ENCODE measurements around the gene PITX2.

Gene PITX2

DNA sequence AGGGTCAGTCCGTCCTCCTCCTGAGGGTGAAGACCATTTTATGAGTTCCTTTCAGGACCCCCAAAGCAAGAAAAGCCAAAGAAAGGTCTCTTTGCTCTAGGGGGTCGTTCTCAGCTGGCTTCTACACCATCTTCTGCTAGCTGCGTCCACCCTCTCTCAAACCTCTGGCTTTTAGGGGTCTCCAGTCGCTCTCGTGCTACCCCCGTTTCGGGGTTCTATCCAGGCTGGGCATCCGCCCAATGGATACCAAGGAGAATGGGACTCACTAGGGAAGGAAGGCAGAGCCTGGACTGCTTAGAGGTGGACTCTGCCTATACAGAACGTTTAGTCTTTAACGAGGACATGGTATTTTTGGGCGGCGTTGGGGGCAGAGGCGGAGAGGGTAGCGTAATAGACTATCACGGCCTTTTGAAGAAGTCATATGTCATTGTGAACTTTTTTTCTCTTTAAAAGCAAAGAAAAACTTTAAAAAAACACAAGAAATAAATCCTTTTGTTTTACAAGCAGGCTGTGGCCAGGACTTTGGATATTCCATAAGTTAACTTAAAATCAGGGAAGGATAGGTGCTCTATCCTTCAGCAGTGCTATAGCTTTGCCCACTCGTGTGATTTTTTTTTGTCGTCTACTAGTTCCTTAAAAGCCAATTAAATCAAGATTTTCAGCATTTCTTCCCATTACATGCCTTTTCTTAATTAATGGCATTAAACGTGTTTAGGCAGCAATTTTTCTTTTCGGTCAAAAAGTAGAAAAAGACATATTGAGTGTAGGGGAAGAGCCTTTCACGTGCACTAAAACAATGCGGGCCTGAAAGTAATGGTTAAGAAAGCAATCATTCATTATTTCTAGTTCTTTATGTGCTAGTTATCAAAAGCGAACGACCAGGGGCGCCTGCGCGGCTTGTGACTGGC lies 7.2 kb upstream of the PITX2 start:
- Histone ChIP-seq H3K36me3 (ENCODE audit: insufficient read depth) (no peaks in the 10 kb centered on the region), H3K9ac (no peak overlapping the region), H3K4me1 (ENCODE audit: low read depth, poor library complexity, severe bottlenecking) (no peaks in the 10 kb centered on the region), H4K20me1 (ENCODE audit: insufficient read depth) (no peaks in the 10 kb centered on the region), H3K4me3 (IDR thresholded peaks at IDR 0.05; ENCODE audit: insufficient read depth, low read depth, low read length) (no peak overlapping the region), H2AFZ (ENCODE audit: low read depth) (no peak overlapping the region), H3K4me2 (no peak overlapping the region), H3K27ac (no peak overlapping the region), H3K27me3 (ENCODE audit: insufficient read depth, low read depth) (no peaks in the 10 kb centered on the region), H3K79me2 (ENCODE audit: insufficient read depth, low read depth) (no peaks in the 10 kb centered on the region)
- TF ChIP-seq, protein P1, sequence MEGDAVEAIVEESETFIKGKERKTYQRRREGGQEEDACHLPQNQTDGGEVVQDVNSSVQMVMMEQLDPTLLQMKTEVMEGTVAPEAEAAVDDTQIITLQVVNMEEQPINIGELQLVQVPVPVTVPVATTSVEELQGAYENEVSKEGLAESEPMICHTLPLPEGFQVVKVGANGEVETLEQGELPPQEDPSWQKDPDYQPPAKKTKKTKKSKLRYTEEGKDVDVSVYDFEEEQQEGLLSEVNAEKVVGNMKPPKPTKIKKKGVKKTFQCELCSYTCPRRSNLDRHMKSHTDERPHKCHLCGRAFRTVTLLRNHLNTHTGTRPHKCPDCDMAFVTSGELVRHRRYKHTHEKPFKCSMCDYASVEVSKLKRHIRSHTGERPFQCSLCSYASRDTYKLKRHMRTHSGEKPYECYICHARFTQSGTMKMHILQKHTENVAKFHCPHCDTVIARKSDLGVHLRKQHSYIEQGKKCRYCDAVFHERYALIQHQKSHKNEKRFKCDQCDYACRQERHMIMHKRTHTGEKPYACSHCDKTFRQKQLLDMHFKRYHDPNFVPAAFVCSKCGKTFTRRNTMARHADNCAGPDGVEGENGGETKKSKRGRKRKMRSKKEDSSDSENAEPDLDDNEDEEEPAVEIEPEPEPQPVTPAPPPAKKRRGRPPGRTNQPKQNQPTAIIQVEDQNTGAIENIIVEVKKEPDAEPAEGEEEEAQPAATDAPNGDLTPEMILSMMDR (conservative IDR thresholded peaks at IDR 0.05; ENCODE audit: low read depth, low read length) = no peak

DNA sequence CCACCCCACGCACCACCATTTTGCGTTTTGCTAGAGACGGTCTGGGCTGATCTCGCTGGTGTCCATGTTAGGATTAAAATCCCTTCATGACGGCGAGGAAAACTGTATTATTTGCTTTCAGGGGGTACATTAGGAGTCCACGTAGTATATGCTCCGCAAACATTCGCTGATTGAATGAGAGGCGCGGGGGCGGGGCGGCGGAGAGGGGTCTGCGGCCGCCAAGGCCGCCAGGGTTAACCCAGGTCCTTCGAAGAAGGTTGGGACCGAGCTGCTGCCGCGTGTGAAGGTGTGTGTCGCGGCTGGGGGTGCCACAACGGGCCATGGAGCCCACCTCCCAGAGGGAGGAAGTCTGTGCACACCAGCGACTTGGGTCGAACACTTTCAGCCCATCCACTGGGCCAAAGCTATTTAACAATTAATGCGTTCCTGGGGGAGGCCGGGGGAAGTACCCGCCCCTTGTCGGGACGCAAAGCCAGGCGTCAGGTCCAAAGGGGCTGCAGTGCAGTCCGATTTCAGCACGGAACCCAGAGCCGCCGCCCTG lies 6.4 kb upstream of the PITX2 start:
- no peaks in the 10 kb centered on the region for H3K27me3 ChIP-seq (ENCODE audit: insufficient read depth, low read depth)
- no peak overlapping the region for H3K4me2 ChIP-seq
- no peaks in the 10 kb centered on the region for H3K4me1 ChIP-seq (ENCODE audit: low read depth, poor library complexity, severe bottlenecking)

DNA sequence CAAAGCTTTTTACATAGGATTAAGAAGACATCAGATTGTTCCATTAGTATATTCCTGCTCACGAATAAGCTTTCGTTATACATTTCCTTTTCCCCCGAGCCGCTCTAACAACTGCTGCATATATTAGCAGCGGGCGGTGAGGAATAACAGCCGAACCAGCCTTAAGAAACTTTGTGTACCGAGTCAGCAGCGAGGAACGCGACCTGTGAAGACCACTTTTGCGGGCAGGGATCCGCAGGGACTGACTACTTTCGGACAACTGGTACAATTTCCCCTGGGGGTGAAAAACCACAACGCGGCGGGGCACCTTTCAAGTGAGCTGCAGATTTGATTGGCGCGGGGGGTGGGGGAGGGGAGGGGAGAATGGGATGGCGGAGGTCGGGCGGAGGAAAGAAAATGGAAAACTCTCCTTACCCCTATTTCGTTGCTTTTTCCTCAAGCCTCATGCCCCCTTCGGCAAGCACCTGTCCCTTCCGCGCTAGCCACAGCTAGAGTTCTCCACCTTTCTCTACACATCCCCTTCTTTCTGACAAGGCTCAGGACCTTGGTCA lies 5.9 kb upstream of the PITX2 start:
- Histone ChIP-seq H2AFZ (ENCODE audit: low read depth) (no peak overlapping the region), H3K27me3 (ENCODE audit: insufficient read depth, low read depth) (no peaks in the 10 kb centered on the region), H3K9ac (no peak overlapping the region), H3K36me3 (ENCODE audit: insufficient read depth) (no peaks in the 10 kb centered on the region), H3K4me3 (IDR thresholded peaks at IDR 0.05; ENCODE audit: insufficient read depth, low read depth, low read length) (no peak overlapping the region), H3K79me2 (ENCODE audit: insufficient read depth, low read depth) (no peaks in the 10 kb centered on the region), H3K4me1 (ENCODE audit: low read depth, poor library complexity, severe bottlenecking) (no peaks in the 10 kb centered on the region), H4K20me1 (ENCODE audit: insufficient read depth) (no peaks in the 10 kb centered on the region), H3K27ac (no peak overlapping the region), H3K4me2 (no peak overlapping the region)
- TF ChIP-seq, protein P1 (conservative IDR thresholded peaks at IDR 0.05; ENCODE audit: low read depth, low read length) = no peak

More for the DNA sequence above, 6.4 kb upstream of the PITX2 start:
- TF ChIP-seq, protein P1 (conservative IDR thresholded peaks at IDR 0.05; ENCODE audit: low read depth, low read length) = no peak
- no peak overlapping the region for H3K9ac ChIP-seq
- no peaks in the 10 kb centered on the region for H3K79me2 ChIP-seq (ENCODE audit: insufficient read depth, low read depth)
- no peak overlapping the region for H3K4me3 ChIP-seq (IDR thresholded peaks at IDR 0.05; ENCODE audit: insufficient read depth, low read depth, low read length)
- H2AFZ ChIP-seq (ENCODE audit: low read depth) = no peak overlapping the region
- no peaks in the 10 kb centered on the region for H3K36me3 ChIP-seq (ENCODE audit: insufficient read depth)
- no peak overlapping the region for H3K27ac ChIP-seq
- H4K20me1 ChIP-seq (ENCODE audit: insufficient read depth) = no peaks in the 10 kb centered on the region

DNA sequence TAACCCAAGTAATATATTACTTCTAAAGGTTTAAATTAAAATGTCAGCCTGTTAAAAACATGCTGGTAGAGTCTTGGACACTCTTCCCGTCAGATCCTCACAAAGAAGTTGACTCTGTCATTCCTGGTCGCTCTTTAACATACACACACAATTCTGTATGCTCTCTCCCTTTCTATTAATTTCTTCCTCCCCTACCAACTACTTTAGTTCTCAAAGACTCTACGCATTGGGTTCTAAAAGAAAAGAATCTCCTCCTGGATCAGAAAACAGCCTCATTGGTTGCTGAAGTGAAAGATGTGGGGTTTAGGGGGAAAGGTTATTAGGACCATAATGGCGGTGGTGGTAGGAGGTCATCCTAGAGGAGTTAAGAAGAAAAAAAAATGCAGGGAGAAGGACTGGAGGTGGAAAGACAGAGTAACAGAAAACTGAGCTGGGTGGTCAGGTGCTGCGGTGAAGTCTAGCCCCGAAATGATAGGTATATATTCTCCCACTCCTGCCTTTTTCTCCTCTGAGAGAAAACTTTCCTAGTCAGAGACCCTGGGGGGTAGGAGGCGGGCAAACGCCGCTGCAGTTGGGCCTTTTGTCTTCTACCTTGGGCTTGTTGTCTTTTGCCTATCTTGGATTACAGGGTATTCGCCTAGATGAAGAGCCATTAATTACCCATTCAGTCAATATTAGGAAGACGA lies 5.2 kb upstream of the PITX2 start:
- Histone ChIP-seq H3K27ac (no peak overlapping the region), H3K4me2 (no peak overlapping the region), H3K79me2 (ENCODE audit: insufficient read depth, low read depth) (no peaks in the 10 kb centered on the region), H2AFZ (ENCODE audit: low read depth) (no peak overlapping the region), H3K4me1 (ENCODE audit: low read depth, poor library complexity, severe bottlenecking) (no peaks in the 10 kb centered on the region), H4K20me1 (ENCODE audit: insufficient read depth) (no peaks in the 10 kb centered on the region), H3K27me3 (ENCODE audit: insufficient read depth, low read depth) (no peaks in the 10 kb centered on the region), H3K36me3 (ENCODE audit: insufficient read depth) (no peaks in the 10 kb centered on the region), H3K9ac (no peak overlapping the region), H3K4me3 (IDR thresholded peaks at IDR 0.05; ENCODE audit: insufficient read depth, low read depth, low read length) (no peak overlapping the region)
- TF ChIP-seq, protein P1 (conservative IDR thresholded peaks at IDR 0.05; ENCODE audit: low read depth, low read length) = no peak

Data from KMS-11 (cell line).